ENCODE measurements around the gene RXYLT1. TPM values are rescaled to one million over a fixed set of nuclear protein-coding genes. Genes with fewer than 3 reads are reported as not detected.

The RXYLT1 gene
- total RNA-seq, 2 experiments from 2014 or later = 15.7 to 23.3 TPM

DNA sequence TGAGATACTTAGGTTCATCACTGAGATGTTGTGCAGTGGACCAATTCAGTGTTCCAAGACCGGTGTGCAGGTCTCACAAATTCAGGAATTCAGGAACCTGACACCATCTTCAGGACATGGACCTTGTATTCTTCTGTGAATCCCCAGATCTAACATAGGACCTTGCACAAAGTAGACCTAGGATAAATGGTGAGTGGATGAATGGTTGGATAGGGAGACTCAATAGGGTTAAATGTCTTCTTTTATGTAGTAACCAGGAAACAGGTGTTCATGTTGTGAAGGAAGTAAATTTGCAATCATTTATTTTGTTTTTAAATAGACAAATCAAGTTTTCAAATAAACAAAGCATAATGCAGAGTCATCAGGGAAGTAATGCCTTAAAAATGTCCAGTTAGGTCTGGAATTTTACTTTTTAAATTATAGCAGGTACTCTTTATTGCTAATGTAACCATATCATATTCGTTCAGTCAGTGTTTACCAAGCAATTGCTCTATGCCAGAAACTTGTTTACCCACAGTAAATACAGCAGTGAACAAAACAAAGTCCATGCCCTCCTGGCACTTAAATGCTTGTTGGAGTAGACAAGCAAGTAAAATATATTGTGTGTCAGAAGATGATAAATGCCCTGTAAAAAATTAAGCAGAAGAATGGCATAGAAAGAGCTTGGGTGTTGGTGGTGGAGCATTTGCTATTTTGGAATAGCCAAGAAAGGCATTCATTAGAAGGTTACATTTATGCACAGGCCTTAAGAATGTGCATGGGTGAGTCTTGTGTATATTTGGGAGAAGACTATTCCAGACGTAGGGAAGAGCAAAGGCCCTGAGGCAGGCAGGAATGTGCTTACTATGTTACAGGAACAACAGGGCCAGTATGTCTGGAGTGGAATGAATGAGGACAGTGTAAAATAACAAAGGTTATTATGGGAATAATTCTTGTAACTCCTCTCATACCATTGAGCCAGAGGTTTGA lies 26.3 kb downstream of the RXYLT1 start:
- TF ChIP-seq, protein P1, sequence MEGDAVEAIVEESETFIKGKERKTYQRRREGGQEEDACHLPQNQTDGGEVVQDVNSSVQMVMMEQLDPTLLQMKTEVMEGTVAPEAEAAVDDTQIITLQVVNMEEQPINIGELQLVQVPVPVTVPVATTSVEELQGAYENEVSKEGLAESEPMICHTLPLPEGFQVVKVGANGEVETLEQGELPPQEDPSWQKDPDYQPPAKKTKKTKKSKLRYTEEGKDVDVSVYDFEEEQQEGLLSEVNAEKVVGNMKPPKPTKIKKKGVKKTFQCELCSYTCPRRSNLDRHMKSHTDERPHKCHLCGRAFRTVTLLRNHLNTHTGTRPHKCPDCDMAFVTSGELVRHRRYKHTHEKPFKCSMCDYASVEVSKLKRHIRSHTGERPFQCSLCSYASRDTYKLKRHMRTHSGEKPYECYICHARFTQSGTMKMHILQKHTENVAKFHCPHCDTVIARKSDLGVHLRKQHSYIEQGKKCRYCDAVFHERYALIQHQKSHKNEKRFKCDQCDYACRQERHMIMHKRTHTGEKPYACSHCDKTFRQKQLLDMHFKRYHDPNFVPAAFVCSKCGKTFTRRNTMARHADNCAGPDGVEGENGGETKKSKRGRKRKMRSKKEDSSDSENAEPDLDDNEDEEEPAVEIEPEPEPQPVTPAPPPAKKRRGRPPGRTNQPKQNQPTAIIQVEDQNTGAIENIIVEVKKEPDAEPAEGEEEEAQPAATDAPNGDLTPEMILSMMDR (conservative IDR thresholded peaks at IDR 0.05; ENCODE audit: low read length) = no peak
- no peak for TF ChIP-seq EZH2phosphoT487 (IDR thresholded peaks at IDR 0.05; ENCODE audit: borderline replicate concordance, low read depth, low read length)
- Histone ChIP-seq H3K4me1 (ENCODE audit: insufficient read depth, low read length, poor library complexity, severe bottlenecking) (no peaks in the 10 kb centered on the region), H3K9me2 (ENCODE audit: insufficient read depth, low read length) (no peaks in the 10 kb centered on the region), H2AFZ (ENCODE audit: low read length) (no peak overlapping the region), H3K4me3 (ENCODE audit: low read depth, low read length, poor library complexity, severe bottlenecking) (no peak overlapping the region), H3K36me3 (ENCODE audit: insufficient read depth, low read length) (peaks cover 48% of the 10 kb centered on the region), H3K79me2 (ENCODE audit: insufficient read depth, low read depth, low read length) (no peaks in the 10 kb centered on the region), H3K9me3 (ENCODE audit: low read length) (no peaks in the 10 kb centered on the region), H3K27ac (ENCODE audit: low read depth, low read length, poor library complexity, severe bottlenecking) (no peak overlapping the region), H4K20me1 (ENCODE audit: insufficient read depth, low read length) (no peaks in the 10 kb centered on the region), H3K4me2 (ENCODE audit: low read length) (no peak overlapping the region)
- DNase-seq (ENCODE audit: low spot score) = no peak
- CTCF ChIA-PET (ENCODE audit: unreplicated experiment) = no interaction called here
- no TSS peak for BruUV-seq (replicated peaks)
- intact Hi-C loops (cut with micrococcal nuclease; ENCODE audit: unreplicated experiment) = loop anchor here (10.0 kb wide), 1 partner anchor 131 kb away; no protein-coding TSS in a partner anchor
- POLR2A ChIA-PET = no interaction called here

DNA sequence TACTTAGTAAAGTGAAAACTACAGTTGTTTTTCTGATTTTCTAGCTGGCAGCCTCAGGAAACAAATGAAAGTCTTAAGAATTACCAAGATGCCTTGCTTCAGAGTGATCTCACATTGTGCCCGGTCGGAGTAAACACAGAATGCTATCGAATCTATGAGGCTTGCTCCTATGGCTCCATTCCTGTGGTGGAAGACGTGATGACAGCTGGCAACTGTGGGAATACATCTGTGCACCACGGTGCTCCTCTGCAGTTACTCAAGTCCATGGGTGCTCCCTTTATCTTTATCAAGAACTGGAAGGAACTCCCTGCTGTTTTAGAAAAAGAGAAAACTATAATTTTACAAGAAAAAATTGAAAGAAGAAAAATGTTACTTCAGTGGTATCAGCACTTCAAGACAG lies 28.9 kb downstream of the RXYLT1 start:
- Histone ChIP-seq H3K4me1 (ENCODE audit: insufficient read depth, low read length, poor library complexity, severe bottlenecking) (no peaks in the 10 kb centered on the region), H3K27ac (ENCODE audit: low read depth, low read length, poor library complexity, severe bottlenecking) (no peak overlapping the region), H4K20me1 (ENCODE audit: insufficient read depth, low read length) (no peaks in the 10 kb centered on the region), H3K4me2 (ENCODE audit: low read length) (no peak overlapping the region), H3K79me2 (ENCODE audit: insufficient read depth, low read depth, low read length) (no peaks in the 10 kb centered on the region), H3K36me3 (ENCODE audit: insufficient read depth, low read length) (peaks cover 45% of the 10 kb centered on the region), H3K9me2 (ENCODE audit: insufficient read depth, low read length) (no peaks in the 10 kb centered on the region), H3K9me3 (ENCODE audit: low read length) (no peaks in the 10 kb centered on the region), H3K4me3 (ENCODE audit: low read depth, low read length, poor library complexity, severe bottlenecking) (no peak overlapping the region), H2AFZ (ENCODE audit: low read length) (no peak overlapping the region)
- DNase-seq (ENCODE audit: low spot score) = no peak
- intact Hi-C loops (cut with micrococcal nuclease; ENCODE audit: unreplicated experiment) = loop anchor here (10.0 kb wide), 1 partner anchor 134 kb away; no protein-coding TSS in a partner anchor
- ChIA-PET POLR2A (interaction anchor here (0.6 to 0.7 kb wide), 2 partner anchors 10 to 99 kb away, joined by 3 read pairs; no protein-coding TSS in a partner anchor), CTCF (ENCODE audit: unreplicated experiment) (no interaction called here)
- no TSS peak for BruUV-seq (replicated peaks)
- TF ChIP-seq, protein P1 (conservative IDR thresholded peaks at IDR 0.05; ENCODE audit: low read length) = no peak
- TF ChIP-seq EZH2phosphoT487 (IDR thresholded peaks at IDR 0.05; ENCODE audit: borderline replicate concordance, low read depth, low read length) = no peak

DNA sequence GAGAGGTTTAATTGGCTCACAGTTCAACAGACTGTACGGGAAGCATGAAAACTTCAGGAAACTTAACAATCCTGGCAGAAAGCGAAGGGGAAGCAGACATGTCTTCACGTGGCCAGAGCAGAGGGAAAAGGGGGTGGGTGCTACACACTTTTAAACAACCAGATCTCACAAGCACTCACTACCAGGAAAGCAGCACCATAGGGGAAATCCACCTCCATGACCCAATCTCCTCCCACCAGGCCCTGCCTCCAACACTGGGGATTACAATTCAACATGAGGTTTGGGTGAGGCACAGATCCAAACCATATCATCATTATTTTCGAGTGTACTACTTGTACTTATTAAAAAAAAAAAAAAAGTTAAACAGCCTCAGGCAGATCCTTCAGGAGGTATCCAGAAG lies 29.9 kb downstream of the RXYLT1 start:
- no peak for TF ChIP-seq EZH2phosphoT487 (IDR thresholded peaks at IDR 0.05; ENCODE audit: borderline replicate concordance, low read depth, low read length)
- TF ChIP-seq, protein P1 (conservative IDR thresholded peaks at IDR 0.05; ENCODE audit: low read length) = no peak
- Histone ChIP-seq H2AFZ (ENCODE audit: low read length) (no peak overlapping the region), H3K27ac (ENCODE audit: low read depth, low read length, poor library complexity, severe bottlenecking) (no peak overlapping the region), H3K4me3 (ENCODE audit: low read depth, low read length, poor library complexity, severe bottlenecking) (no peak overlapping the region), H3K9me3 (ENCODE audit: low read length) (no peaks in the 10 kb centered on the region), H3K79me2 (ENCODE audit: insufficient read depth, low read depth, low read length) (no peaks in the 10 kb centered on the region), H3K36me3 (ENCODE audit: insufficient read depth, low read length) (peaks cover 45% of the 10 kb centered on the region), H4K20me1 (ENCODE audit: insufficient read depth, low read length) (no peaks in the 10 kb centered on the region), H3K9me2 (ENCODE audit: insufficient read depth, low read length) (no peaks in the 10 kb centered on the region), H3K4me1 (ENCODE audit: insufficient read depth, low read length, poor library complexity, severe bottlenecking) (no peaks in the 10 kb centered on the region), H3K4me2 (ENCODE audit: low read length) (no peak overlapping the region)
- intact Hi-C loops (cut with micrococcal nuclease; ENCODE audit: unreplicated experiment) = loop anchor here (10.0 kb wide), 1 partner anchor 135 kb away; no protein-coding TSS in a partner anchor
- CTCF ChIA-PET (ENCODE audit: unreplicated experiment) = no interaction called here
- DNase-seq (ENCODE audit: low spot score) = no peak
- BruUV-seq (replicated peaks) = no TSS peak
- POLR2A ChIA-PET = interaction anchor here (0.6 kb wide), 2 partner anchors 574 to 1890 kb away, joined by 3 read pairs; no protein-coding TSS in a partner anchor

Measured in OCI-LY7 (cell line).